Measurements from ENCODE around the gene NPAS3.

Gene NPAS3

DNA sequence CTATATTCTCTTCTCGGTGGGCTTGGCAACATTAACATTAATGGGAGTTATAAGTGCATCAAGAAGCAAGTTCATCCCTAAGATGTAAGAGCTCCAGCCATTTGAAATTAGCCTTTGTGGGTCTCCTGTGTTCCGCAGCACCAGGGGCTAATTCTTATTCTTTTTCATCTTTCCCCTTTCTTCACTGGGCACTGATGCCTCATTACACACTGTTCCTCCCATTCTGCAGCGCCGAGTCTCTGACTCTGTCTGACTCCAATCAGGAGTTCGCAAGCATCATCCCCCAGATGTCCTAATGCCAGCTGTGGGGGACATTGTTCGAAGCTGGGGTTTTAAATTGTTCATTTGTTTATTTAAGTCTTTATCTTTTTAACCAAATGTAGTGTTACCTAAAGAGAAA is 670.9 kb downstream of the NPAS3 start:
- H3K4me3 Mint-ChIP-seq: no peak overlapping the region
- DNase-seq: no peak
- H3K27ac Mint-ChIP-seq: no peak overlapping the region
- H3K4me1 Mint-ChIP-seq: no peaks in the 10 kb centered on the region
- H3K27me3 Mint-ChIP-seq: no peaks in the 10 kb centered on the region
- H3K9me3 Mint-ChIP-seq: peaks cover 0 to 2% of the 10 kb centered on the region in 2 donors
- no peak for ATAC-seq (replicated peaks)
- H3K36me3 Mint-ChIP-seq: no peaks in the 10 kb centered on the region

DNA sequence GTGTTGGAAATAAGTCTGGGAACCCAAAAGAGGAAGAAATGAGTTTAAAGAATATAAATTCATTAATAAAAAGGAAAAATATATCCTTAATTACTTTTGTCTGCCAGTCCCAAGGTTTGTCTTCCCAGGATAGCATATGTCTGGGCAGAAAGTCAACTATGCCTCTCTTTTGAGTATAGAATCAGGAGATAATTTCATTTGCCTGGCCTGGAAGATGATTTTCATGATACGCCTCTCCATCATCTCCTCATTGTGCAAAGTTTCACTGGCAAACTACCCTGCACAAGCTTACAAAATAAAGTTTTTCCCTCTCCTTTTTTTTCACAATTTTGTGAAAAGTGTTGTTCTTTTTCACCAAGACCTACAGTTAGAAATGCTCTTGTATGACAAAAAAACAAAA is 671.4 kb downstream of the NPAS3 start:
- H3K27ac Mint-ChIP-seq: no peak overlapping the region
- DNase-seq (no peak), ATAC-seq (replicated peaks) (no peak)

DNA sequence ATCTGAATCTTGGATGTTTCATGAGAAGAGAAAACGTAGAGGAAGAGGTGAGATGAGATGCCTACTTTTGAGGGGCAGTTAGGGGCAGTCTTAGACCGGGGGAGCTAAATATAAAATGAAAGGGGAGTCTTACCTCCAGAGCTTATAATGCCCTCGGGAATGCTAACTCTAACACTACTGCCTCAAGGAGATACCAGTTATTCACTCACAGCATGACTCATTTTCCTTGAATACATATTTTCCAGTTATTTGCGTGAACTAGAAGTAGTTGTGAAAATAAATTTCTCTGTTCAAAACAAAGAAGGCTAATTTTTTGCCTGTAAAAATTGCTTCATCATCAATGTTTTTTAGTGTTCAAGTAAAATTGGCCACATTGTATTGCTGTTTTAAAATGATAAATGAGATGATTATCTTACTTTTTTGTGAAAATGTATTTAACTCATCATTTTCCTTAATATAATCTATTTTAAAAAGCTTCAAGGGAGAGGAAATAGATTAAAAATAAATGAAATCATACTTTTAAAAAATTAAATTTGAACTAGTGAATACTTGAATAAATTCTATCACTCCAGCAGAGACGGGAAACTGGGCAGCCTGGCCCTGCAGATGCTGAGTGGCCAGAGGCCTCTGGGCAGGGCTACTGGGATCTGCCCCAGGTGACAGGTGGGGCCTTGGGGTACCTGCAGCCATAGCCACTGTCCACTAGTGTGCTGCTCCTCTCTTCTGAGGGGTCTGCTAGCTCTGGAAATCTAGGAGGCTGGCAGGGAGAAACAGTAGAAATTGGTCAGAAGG is 672.9 kb downstream of the NPAS3 start:
- no peak for ATAC-seq (replicated peaks)
- Mint-ChIP-seq H3K9me3 (no peaks in the 10 kb centered on the region), H3K36me3 (no peaks in the 10 kb centered on the region), H3K27me3 (no peaks in the 10 kb centered on the region), H3K27ac (no peak overlapping the region), H3K4me1 (no peaks in the 10 kb centered on the region), H3K4me3 (no peak overlapping the region)
- DNase-seq: no peak

More for the DNA sequence above, 671.4 kb downstream of the NPAS3 start:
- no peaks in the 10 kb centered on the region for H3K27me3 Mint-ChIP-seq
- H3K9me3 Mint-ChIP-seq: peaks cover 0 to 2% of the 10 kb centered on the region in 2 donors
- H3K4me3 Mint-ChIP-seq: no peak overlapping the region
- no peaks in the 10 kb centered on the region for H3K36me3 Mint-ChIP-seq
- no peaks in the 10 kb centered on the region for H3K4me1 Mint-ChIP-seq

DNA sequence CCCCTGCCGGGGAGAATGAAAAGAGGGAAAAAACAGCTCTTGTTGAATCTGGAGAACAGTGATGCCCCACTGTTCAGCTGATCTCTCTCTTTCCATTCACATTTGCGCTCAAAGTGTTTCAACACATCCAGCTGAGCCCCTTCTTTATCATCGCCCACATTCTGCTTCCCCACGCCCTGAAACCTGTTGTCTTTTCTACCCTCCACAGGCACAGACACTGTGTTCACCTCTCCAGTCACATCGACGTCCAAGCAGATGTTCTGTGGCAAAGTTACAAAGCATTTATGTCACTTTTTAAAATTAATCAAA is 673.5 kb downstream of the NPAS3 start:
- Mint-ChIP-seq H3K4me1 (no peaks in the 10 kb centered on the region), H3K36me3 (no peaks in the 10 kb centered on the region), H3K9me3 (no peaks in the 10 kb centered on the region), H3K27ac (no peak overlapping the region), H3K27me3 (no peaks in the 10 kb centered on the region), H3K4me3 (no peak overlapping the region)
- no peak for ATAC-seq (replicated peaks)
- DNase-seq: no peak

- H3K27me3 Mint-ChIP-seq: no peaks in the 10 kb centered on the region
- DNase-seq (no peak), ATAC-seq (replicated peaks) (no peak)
- H3K27ac Mint-ChIP-seq: no peak overlapping the region
- H3K9me3 Mint-ChIP-seq: peaks cover 0 to 3% of the 10 kb centered on the region in 2 donors
- no peaks in the 10 kb centered on the region for H3K4me1 Mint-ChIP-seq
- no peak overlapping the region for H3K4me3 Mint-ChIP-seq
- H3K36me3 Mint-ChIP-seq: no peaks in the 10 kb centered on the region
Observed at GRCh38 chr14:33617154-33617553, 678.5 kb downstream of the NPAS3 start.

DNA sequence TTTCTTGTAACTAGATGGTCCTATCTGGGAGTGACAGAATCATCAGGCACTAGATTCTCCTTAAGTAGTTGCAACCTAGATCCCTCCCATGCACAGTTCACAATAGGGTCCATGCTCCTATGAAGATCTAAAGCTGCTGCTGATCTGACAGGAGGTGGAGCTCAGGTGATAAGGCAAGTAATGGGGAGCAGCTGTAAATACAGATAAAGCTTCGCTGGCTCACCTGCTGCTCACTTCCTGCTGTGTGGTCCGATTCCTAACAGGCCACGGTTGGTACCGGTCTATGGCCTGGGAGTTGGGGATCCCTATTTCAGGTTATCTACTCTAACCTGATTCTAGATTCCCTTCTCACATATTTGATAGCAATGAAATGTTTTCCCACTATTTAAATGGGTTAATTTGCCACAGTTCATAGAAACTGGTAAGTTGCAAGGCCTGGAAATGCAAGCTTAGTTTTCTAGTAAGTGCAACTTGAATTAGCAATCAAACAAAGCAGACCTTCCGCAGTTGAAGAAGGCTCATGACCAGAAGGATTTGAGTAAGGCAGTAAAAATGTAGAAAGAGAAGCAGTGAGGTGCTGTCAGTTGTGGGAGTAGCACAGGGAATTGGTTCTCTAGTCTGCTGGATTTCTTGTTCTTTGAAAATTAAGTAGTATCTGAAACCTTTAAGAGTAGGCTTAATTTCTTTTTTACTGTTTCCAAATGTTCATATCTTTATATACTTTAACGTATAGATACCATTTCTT is 679.9 kb downstream of the NPAS3 start:
- no peak for ATAC-seq (replicated peaks)
- Mint-ChIP-seq H3K9me3 (peaks cover under 1 to 3% of the 10 kb centered on the region in 2 donors), H3K4me1 (no peaks in the 10 kb centered on the region), H3K27me3 (no peaks in the 10 kb centered on the region), H3K4me3 (no peak overlapping the region), H3K27ac (no peak overlapping the region), H3K36me3 (no peaks in the 10 kb centered on the region)
- no peak for DNase-seq

DNA sequence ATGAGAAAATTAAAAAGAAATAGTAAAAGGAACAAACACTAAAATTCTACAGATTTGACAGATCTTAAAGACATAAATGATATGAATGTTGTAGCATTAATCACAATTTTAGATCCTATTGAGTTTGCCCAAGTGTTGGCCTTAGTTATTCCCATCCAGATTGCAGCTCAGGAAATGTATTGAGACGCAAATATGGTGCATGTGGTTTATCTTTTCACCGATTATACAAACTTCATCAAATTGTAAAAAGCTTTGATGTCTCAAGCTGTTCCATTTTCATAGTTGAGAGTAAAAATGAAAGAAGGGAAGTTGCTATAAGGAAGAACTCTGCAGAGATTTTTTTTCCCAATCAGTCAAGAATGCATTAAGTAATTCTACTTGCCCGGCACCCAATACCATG is 683.8 kb downstream of the NPAS3 start:
- Mint-ChIP-seq H3K4me3 (no peak overlapping the region), H3K36me3 (no peaks in the 10 kb centered on the region), H3K9me3 (peaks cover 3% of the 10 kb centered on the region in 2 donors), H3K27me3 (no peaks in the 10 kb centered on the region), H3K4me1 (no peaks in the 10 kb centered on the region), H3K27ac (no peak overlapping the region)
- no peak for DNase-seq
- ATAC-seq (replicated peaks): no peak

DNA sequence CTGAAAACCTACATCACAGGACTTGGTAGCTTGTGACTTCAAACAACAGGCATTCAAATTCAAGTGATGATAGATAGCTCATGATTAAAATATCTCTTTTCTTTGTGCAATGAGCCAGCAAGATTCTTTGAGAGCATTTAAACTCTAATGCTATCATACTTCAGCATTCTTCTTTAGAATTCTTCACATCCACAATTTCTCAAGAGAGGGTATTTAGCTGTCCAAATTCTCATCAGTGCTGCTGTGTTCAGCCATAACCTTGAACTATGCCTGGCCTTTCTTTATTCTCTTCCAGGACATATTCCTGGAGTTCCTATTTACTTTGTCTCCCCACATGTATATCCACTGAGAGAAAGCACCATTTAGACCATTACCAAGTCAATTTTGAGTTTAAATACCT is 691.1 kb downstream of the NPAS3 start:
- H3K36me3 Mint-ChIP-seq: no peaks in the 10 kb centered on the region
- no peak overlapping the region for H3K4me3 Mint-ChIP-seq
- peaks cover 0 to 1% of the 10 kb centered on the region in 2 donors for H3K9me3 Mint-ChIP-seq
- H3K27me3 Mint-ChIP-seq: no peaks in the 10 kb centered on the region
- DNase-seq (no peak), ATAC-seq (replicated peaks) (no peak)
- no peaks in the 10 kb centered on the region for H3K4me1 Mint-ChIP-seq
- no peak overlapping the region for H3K27ac Mint-ChIP-seq

- no peak for ATAC-seq (replicated peaks)
- Mint-ChIP-seq H3K27ac (no peak overlapping the region), H3K4me1 (no peaks in the 10 kb centered on the region), H3K36me3 (no peaks in the 10 kb centered on the region), H3K27me3 (no peaks in the 10 kb centered on the region), H3K9me3 (peaks cover 0 to 1% of the 10 kb centered on the region in 2 donors), H3K4me3 (no peak overlapping the region)
- DNase-seq: no peak
Observed at GRCh38 chr14:33631021-33631420, 692.3 kb downstream of the NPAS3 start.

DNA sequence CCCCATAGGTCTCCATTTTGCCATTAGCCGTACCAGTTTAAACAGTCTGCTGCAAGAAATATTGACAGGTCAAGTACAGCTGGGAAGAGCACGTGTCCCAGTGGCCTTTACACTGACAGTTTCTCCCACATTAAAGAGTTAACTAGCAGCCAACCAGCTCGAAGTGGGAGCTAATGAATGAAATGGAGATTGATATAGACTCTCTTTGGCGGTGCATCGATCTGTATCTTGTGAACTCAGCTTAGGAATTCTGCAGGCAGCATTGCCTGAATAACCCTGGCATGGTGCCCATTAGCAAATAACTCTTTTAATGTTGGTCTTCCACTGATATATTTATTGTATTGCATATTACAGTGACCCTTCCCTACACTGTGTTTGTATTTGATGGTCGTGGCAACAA is 692.8 kb downstream of the NPAS3 start:
- Mint-ChIP-seq H3K9me3 (peaks cover 0 to 1% of the 10 kb centered on the region in 2 donors), H3K27me3 (no peaks in the 10 kb centered on the region), H3K4me3 (no peak overlapping the region), H3K27ac (no peak overlapping the region), H3K4me1 (no peaks in the 10 kb centered on the region), H3K36me3 (no peaks in the 10 kb centered on the region)
- no peak for DNase-seq
- ATAC-seq (replicated peaks): no peak

DNA sequence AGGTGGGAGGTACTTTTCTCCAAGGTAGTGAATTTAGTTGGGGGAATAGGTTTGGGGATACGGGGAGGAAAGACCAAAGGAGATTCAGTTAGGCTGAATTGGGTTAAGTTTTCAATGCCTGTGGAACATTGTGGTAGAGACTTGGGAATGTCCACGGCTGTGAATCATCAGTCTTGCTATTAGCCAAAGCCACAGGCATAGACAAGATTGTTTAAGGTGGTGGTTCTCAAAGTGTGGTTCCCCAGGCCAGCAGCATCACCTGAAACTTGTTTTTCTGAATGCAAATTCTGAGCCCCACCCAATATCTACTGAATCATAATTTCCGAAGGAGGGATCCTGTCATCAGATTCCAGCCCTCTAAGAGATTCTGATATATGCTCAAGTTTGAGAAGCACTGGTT is 696.0 kb downstream of the NPAS3 start:
- DNase-seq (no peak), ATAC-seq (replicated peaks) (no peak)
- no peaks in the 10 kb centered on the region for H3K9me3 Mint-ChIP-seq
- no peak overlapping the region for H3K4me3 Mint-ChIP-seq
- H3K27ac Mint-ChIP-seq: no peak overlapping the region
- H3K4me1 Mint-ChIP-seq: no peaks in the 10 kb centered on the region
- no peaks in the 10 kb centered on the region for H3K27me3 Mint-ChIP-seq
- no peaks in the 10 kb centered on the region for H3K36me3 Mint-ChIP-seq

DNA sequence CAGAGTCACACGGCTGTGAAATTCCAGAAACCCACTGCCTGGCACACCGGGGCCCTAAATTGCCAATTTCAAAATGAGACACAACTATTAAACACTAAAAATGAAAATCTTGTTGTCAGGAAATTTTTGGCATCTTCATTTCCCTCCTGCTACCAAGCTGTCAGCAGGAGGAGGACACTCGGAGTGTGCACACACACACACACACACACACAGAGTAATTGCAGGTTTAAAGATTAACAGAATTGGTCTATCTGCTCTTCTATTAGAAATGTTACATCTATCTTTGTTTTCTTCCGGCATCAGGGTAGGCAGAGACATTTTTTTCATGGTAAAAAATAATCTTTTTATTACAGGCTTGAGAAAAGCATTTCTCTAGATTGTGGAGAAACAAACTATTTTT is 698.0 kb downstream of the NPAS3 start:
- Mint-ChIP-seq H3K27me3 (no peaks in the 10 kb centered on the region), H3K27ac (no peak overlapping the region), H3K9me3 (no peaks in the 10 kb centered on the region), H3K36me3 (no peaks in the 10 kb centered on the region), H3K4me3 (no peak overlapping the region), H3K4me1 (no peaks in the 10 kb centered on the region)
- DNase-seq: no peak
- ATAC-seq (replicated peaks): no peak

- Mint-ChIP-seq H3K27ac (no peak overlapping the region), H3K36me3 (no peaks in the 10 kb centered on the region), H3K4me3 (no peak overlapping the region), H3K9me3 (no peaks in the 10 kb centered on the region), H3K27me3 (no peaks in the 10 kb centered on the region), H3K4me1 (no peaks in the 10 kb centered on the region)
- DNase-seq: no peak
- ATAC-seq (replicated peaks): no peak
Observed at GRCh38 chr14:33642080-33642479, 703.4 kb downstream of the NPAS3 start.

- Mint-ChIP-seq H3K4me1 (no peaks in the 10 kb centered on the region), H3K4me3 (no peak overlapping the region), H3K9me3 (no peaks in the 10 kb centered on the region), H3K27ac (no peak overlapping the region), H3K36me3 (no peaks in the 10 kb centered on the region), H3K27me3 (no peaks in the 10 kb centered on the region)
- ATAC-seq (replicated peaks) (no peak), DNase-seq (no peak)
Observed at GRCh38 chr14:33642691-33643244, 704.1 kb downstream of the NPAS3 start.
